ENCODE results near the gene FFAR2. TPM values are rescaled to one million over a fixed set of nuclear protein-coding genes. Genes with fewer than 3 reads are reported as not detected.

FFAR2 gene
- total RNA-seq: not detected in 2 replicates

DNA sequence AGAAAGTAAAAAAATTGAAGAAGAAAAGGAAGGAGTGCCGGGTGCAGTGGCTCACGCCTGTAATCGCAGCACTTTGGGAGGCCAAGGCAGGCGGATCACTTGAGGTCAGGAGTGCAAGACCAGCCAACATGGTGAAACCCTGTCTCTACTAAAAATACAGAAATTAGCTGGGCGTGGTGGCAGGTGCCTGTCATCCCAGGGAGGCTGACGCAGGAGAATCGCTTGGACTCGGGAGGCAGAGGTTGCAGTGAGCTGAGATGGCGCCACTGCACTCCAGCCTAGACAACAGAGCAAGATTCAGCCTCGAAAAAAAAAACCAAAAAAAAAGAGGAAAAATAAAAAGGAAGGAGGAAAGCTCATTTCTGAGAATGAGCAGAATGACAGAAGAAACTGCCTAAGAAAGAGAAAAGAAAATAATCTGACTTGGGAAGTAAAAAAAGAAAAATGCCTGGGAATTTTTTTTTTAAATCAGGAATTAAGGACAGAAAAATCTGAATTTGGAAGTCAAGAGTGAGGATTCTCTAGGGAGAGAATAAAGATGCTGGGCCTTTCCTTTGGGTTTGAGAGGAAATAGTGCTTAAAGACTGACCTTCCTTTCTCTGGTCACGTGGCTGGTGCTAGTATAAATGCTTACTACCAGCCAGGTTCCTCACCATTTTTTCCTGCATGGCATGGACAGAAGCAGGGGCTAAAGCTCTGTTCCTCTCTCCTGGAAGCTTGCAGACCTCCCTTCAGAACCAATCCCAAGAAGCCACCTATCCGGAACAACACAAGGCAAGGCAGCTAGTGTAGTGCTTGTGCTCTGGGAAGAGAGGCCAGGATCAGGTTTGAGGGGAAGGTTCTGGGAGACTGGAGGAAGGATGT lies at the start of gene FFAR2:
Gene FFAR2 (plus strand): TSS at position 652 of the 864 bp plus-strand sequence. CDS start 1,458 bp downstream, outside the sequence.

DNA sequence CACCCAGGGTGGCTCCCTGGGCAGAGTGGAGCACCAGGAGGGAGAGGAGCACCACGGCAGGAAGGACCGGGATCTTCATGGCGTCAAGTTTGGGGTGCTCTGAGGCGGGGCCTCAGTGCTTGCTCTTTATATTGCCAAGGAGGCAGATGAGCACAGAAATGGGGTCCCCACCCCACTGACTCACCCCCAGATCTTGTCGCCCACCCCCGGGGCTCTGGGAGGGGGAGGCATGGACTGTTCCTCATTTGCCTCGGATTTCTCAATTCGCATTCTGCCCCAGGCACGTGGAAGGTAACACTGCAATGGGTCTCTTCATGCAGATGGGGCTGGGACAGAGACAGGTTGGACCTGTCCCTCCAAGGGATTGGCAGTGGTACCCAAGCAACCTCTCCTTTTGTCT lies 42.3 kb downstream of the FFAR2 start, which contains the start of gene KRTDAP:
Gene KRTDAP (minus strand): TSS at position 101 of the 400 bp plus-strand sequence. CDS start 22 bp downstream, at position 79.

Small RNAs within 50 kb of the gene (small RNA-seq; reads per million reads assigned to genes)
- not detected for gene RN7SL491P

Other genes starting within 250 kb of the FFAR2 start
- gene FAM187B, start 219.5 kb upstream of the FFAR2 start, total RNA-seq: not detected in 2 replicates
- 0.73 and 0.98 TPM in 2 replicates for gene LSR, start 199.3 kb upstream of the FFAR2 start, total RNA-seq
- gene USF2, start 179.3 kb upstream of the FFAR2 start, total RNA-seq: 53.6 and 59.4 TPM in 2 replicates
- gene HAMP, start 165.7 kb upstream of the FFAR2 start, total RNA-seq: not detected in 2 replicates
- gene MAG, start 156.1 kb upstream of the FFAR2 start, total RNA-seq: 0.59 TPM in 1 of 2 replicates, not detected in the other
- gene CD22, start 119.1 kb upstream of the FFAR2 start, total RNA-seq: 1.4 TPM in 1 of 2 replicates, not detected in the other
- gene FFAR1, start 100.4 kb upstream of the FFAR2 start, total RNA-seq: not detected in 2 replicates
- not detected in 2 replicates for gene FFAR3, start 89.8 kb upstream of the FFAR2 start, total RNA-seq
- gene GPR42, start 77.2 kb upstream of the FFAR2 start, total RNA-seq: not detected in 2 replicates
- gene KRTDAP, start 42.2 kb downstream of the FFAR2 start, total RNA-seq: not detected in 2 replicates
- gene DMKN, start 65.4 kb downstream of the FFAR2 start, total RNA-seq: 8.2 and 23.1 TPM in 2 replicates
- gene SBSN, start 80.1 kb downstream of the FFAR2 start, total RNA-seq: 4.3 and 13.6 TPM in 2 replicates
- under 0.01 TPM in 1 of 2 replicates, not detected in the other for gene GAPDHS, start 85.2 kb downstream of the FFAR2 start, total RNA-seq
- 85.2 and 116 TPM in 2 replicates for gene TMEM147, start 97.4 kb downstream of the FFAR2 start, total RNA-seq
- not detected in 2 replicates for gene ATP4A, start 115.4 kb downstream of the FFAR2 start, total RNA-seq
- gene PMIS2, start 137.9 kb downstream of the FFAR2 start, total RNA-seq: not detected in 2 replicates
- 6.6 and 12.5 TPM in 2 replicates for gene HAUS5, start 164.5 kb downstream of the FFAR2 start, total RNA-seq
- 42.0 and 43.0 TPM in 2 replicates for gene RBM42, start 180.8 kb downstream of the FFAR2 start, total RNA-seq
- 0.37 and 0.39 TPM in 2 replicates for gene ETV2, start 193.5 kb downstream of the FFAR2 start, total RNA-seq
- gene COX6B1, start 200.1 kb downstream of the FFAR2 start, total RNA-seq: 156 and 265 TPM in 2 replicates
- not detected in 2 replicates for gene UPK1A, start 218.3 kb downstream of the FFAR2 start, total RNA-seq

Measured in subcutaneous preadipocyte (primary cell).